ENCODE measurements around the gene PSMG2. TPM values are rescaled to one million over a fixed set of nuclear protein-coding genes. Genes with fewer than 3 reads are reported as not detected.

The PSMG2 gene
- total RNA-seq, 1 donor: 94.5 TPM

DNA sequence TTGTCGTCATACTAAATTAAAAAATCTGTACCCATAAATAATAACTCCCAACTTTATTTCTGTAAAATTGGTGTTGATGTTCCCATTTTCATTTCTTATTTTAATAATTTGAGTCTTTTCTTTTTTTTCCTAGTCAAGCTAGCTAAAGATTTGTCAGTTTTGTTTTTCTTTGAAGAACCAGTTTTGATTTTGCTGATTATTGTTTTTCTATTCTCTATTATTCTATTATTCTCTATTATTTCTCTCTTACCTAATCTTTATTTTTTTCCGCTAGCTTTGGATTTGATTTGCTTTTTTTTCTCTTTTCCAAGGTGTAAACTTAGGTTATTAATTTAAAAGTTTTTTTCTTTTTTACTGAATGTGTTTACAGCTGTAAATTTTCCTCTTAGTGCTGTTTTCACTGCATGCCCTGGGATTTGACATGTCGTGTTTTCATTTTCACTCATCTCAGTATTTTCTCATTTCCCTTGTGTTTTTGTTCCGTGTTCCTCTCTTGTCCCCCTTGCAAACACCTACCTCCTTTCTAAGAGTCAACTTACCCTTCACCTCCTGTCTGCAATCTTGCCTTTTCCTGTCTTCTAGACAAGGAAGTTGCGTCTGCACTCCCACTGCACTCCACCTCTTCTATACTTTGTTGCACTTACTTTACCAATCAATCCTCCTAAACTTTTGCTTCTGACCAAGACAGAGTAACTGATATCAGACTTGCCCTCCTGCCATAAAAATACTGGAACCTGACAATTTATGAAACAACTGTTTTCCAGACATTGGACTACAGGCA lies 18.8 kb downstream of the PSMG2 start:
- TF ChIP-seq, protein P1, sequence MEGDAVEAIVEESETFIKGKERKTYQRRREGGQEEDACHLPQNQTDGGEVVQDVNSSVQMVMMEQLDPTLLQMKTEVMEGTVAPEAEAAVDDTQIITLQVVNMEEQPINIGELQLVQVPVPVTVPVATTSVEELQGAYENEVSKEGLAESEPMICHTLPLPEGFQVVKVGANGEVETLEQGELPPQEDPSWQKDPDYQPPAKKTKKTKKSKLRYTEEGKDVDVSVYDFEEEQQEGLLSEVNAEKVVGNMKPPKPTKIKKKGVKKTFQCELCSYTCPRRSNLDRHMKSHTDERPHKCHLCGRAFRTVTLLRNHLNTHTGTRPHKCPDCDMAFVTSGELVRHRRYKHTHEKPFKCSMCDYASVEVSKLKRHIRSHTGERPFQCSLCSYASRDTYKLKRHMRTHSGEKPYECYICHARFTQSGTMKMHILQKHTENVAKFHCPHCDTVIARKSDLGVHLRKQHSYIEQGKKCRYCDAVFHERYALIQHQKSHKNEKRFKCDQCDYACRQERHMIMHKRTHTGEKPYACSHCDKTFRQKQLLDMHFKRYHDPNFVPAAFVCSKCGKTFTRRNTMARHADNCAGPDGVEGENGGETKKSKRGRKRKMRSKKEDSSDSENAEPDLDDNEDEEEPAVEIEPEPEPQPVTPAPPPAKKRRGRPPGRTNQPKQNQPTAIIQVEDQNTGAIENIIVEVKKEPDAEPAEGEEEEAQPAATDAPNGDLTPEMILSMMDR (IDR thresholded peaks at IDR 0.05; ENCODE audit: extremely low read depth, low read depth, low read length): no peak
- H2AFZ ChIP-seq (ENCODE audit: low read length): no peak overlapping the region
- peaks cover 59% of the 10 kb centered on the region for H3K36me3 ChIP-seq (ENCODE audit: insufficient read depth, low read length)
- no peak overlapping the region for H3K27ac ChIP-seq (ENCODE audit: low read depth, low read length)
- H3K4me2 ChIP-seq (ENCODE audit: insufficient read depth, low read length): no peak overlapping the region
- no peak overlapping the region for H3K4me3 ChIP-seq (ENCODE audit: insufficient read depth, low read length)
- no peaks in the 10 kb centered on the region for H4K20me1 ChIP-seq (ENCODE audit: insufficient read depth, low read length)
- no peaks in the 10 kb centered on the region for H3K4me1 ChIP-seq (ENCODE audit: insufficient read depth, low read length)
- DNase-seq (ENCODE audit: insufficient read length, low spot score, missing footprints): no peak
- no peaks in the 10 kb centered on the region for H3K9me3 ChIP-seq (ENCODE audit: low read depth, low read length)
- H3K27me3 ChIP-seq (ENCODE audit: insufficient read depth, low read length): no peaks in the 10 kb centered on the region
- H3K79me2 ChIP-seq (ENCODE audit: insufficient read depth, low read length): no peaks in the 10 kb centered on the region

DNA sequence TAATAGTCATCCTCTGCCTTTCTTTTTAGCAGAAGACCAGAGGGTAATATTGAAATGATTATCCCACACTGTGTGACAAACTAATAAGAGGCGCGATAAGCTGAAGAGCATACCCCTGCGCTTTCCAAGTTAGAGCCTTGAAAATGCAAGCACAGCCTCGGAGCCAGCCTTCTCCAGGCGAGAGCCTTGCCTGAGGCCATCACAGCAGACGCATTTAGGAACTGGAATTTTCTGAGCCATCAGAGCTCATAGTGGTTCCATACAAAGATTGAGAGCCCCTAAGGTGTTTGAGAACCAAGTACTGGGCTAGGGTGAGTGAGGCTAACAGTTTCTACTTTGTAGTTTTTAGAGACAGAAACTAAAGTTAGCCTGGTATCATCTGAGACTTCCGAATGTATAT lies 19.9 kb downstream of the PSMG2 start:
- Histone ChIP-seq H3K4me1 (ENCODE audit: insufficient read depth, low read length) (no peaks in the 10 kb centered on the region), H3K4me2 (ENCODE audit: insufficient read depth, low read length) (no peak overlapping the region), H3K79me2 (ENCODE audit: insufficient read depth, low read length) (no peaks in the 10 kb centered on the region), H3K27me3 (ENCODE audit: insufficient read depth, low read length) (no peaks in the 10 kb centered on the region), H3K36me3 (ENCODE audit: insufficient read depth, low read length) (peaks cover 49% of the 10 kb centered on the region), H4K20me1 (ENCODE audit: insufficient read depth, low read length) (no peaks in the 10 kb centered on the region), H3K4me3 (ENCODE audit: insufficient read depth, low read length) (no peak overlapping the region), H3K27ac (ENCODE audit: low read depth, low read length) (no peak overlapping the region), H3K9me3 (ENCODE audit: low read depth, low read length) (no peaks in the 10 kb centered on the region), H2AFZ (ENCODE audit: low read length) (no peak overlapping the region)
- TF ChIP-seq, protein P1 (IDR thresholded peaks at IDR 0.05; ENCODE audit: extremely low read depth, low read depth, low read length): no peak
- DNase-seq (ENCODE audit: insufficient read length, low spot score, missing footprints): no peak

DNA sequence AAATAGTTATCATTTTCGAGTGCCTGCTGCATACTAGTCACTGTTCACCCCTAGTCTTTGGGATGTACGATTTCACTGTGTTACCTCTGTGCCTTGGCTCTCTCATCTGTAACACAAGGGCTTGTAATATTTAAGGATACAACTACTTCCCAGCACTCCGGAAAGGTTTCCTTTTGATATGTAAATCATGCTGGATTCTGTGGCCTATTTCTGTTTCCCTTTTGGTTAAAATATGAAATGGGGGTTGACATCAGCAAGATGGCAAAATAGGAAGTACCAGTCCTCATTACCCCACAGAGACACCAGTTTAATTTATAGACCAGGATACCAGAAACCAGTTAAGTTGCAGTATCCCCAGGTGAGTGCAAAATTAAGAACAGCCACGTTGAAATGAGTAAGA lies 23.5 kb downstream of the PSMG2 start:
- H3K4me3 ChIP-seq (ENCODE audit: insufficient read depth, low read length): no peak overlapping the region
- peaks cover 2% of the 10 kb centered on the region for H3K9me3 ChIP-seq (ENCODE audit: low read depth, low read length)
- H3K4me1 ChIP-seq (ENCODE audit: insufficient read depth, low read length): no peaks in the 10 kb centered on the region
- peaks cover 29% of the 10 kb centered on the region for H3K36me3 ChIP-seq (ENCODE audit: insufficient read depth, low read length)
- TF ChIP-seq, protein P1 (IDR thresholded peaks at IDR 0.05; ENCODE audit: extremely low read depth, low read depth, low read length): no peak
- no peaks in the 10 kb centered on the region for H3K79me2 ChIP-seq (ENCODE audit: insufficient read depth, low read length)
- no peak overlapping the region for H2AFZ ChIP-seq (ENCODE audit: low read length)
- no peaks in the 10 kb centered on the region for H3K27me3 ChIP-seq (ENCODE audit: insufficient read depth, low read length)
- H3K27ac ChIP-seq (ENCODE audit: low read depth, low read length): no peak overlapping the region
- DNase-seq (ENCODE audit: insufficient read length, low spot score, missing footprints): no peak
- no peak overlapping the region for H3K4me2 ChIP-seq (ENCODE audit: insufficient read depth, low read length)
- H4K20me1 ChIP-seq (ENCODE audit: insufficient read depth, low read length): no peaks in the 10 kb centered on the region

DNA sequence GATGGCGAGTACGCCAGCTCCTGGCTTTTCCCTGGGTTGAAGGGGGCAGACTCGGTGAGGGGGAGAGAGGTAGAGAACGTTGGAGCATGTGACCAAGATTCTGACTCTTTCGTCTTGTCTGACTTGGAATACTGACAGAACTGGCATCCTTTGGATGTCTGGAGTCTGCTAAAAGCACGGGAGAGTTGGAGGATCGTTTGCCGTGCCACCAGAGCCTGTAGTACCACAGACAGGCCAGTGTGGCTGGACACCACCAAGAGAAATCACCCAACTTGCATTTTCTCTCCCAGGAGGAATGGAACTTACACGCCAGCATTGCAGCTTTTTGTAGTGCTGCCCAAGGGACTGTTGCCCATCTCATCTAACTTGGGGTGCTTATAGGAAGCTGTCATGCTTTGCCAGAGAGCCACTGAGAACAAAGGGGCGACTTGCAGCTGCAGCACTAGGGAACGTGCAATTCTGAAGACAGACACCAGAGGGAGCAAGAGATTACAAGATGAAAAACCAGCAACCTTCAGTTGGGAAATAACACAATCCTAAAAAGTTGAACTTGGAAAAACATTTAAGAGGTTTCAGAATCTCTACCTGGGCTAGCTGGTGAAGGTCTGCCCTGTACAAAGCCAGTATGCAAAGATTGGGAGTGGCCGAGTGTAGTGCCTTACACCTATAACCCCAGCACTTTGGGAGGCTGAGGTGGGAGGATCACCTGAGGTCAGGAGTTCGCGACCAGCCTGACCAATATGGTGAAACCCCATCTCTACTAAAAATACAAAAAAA lies 24.1 kb downstream of the PSMG2 start:
- Histone ChIP-seq H4K20me1 (ENCODE audit: insufficient read depth, low read length) (no peaks in the 10 kb centered on the region), H3K4me2 (ENCODE audit: insufficient read depth, low read length) (no peak overlapping the region), H3K27ac (ENCODE audit: low read depth, low read length) (no peak overlapping the region), H3K79me2 (ENCODE audit: insufficient read depth, low read length) (no peaks in the 10 kb centered on the region), H3K4me1 (ENCODE audit: insufficient read depth, low read length) (no peaks in the 10 kb centered on the region), H3K27me3 (ENCODE audit: insufficient read depth, low read length) (no peaks in the 10 kb centered on the region), H3K9me3 (ENCODE audit: low read depth, low read length) (peaks cover 2% of the 10 kb centered on the region), H3K4me3 (ENCODE audit: insufficient read depth, low read length) (no peak overlapping the region), H2AFZ (ENCODE audit: low read length) (no peak overlapping the region), H3K36me3 (ENCODE audit: insufficient read depth, low read length) (peaks cover 25% of the 10 kb centered on the region)
- TF ChIP-seq, protein P1 (IDR thresholded peaks at IDR 0.05; ENCODE audit: extremely low read depth, low read depth, low read length): peak; percentile 87
- DNase-seq (ENCODE audit: insufficient read length, low spot score, missing footprints): peak; percentile 77
